CD4-positive, alpha-beta T cell treated with Interleukin-2 at 100 ng/mL for 4 hours (primary cell): ENCODE measurements around the gene NMRAL1.

Experiments used
- DNase-seq: peaks from one replicate; pipeline ENCODE4 v3.0.0-alpha.2; 2020; ENCODE audit warnings: low spot score

Gene NMRAL1

GRCh38 chr16:4474192-4474961 lies at the start of gene NMRAL1:
TSS of gene NMRAL1 (minus strand) at chr16:4474625. CDS start at chr16:4474132, 493 bp downstream.
- DNase-seq: peak; percentile 86

- no peak for DNase-seq
These were observed 49.3 kb upstream of the NMRAL1 start for GRCh38 chr16:4523686-4524085.

- no peak for DNase-seq
These were observed 47.7 kb upstream of the NMRAL1 start for GRCh38 chr16:4522051-4522581.

GRCh38 chr16:4520913-4521312 lies 46.5 kb upstream of the NMRAL1 start:
- no peak for DNase-seq

- no peak for DNase-seq
These were observed 45.0 kb upstream of the NMRAL1 start for GRCh38 chr16:4519274-4520058.

GRCh38 chr16:4517812-4518680 lies 43.6 kb upstream of the NMRAL1 start:
- no peak for DNase-seq

GRCh38 chr16:4515611-4516233 lies 41.3 kb upstream of the NMRAL1 start:
- DNase-seq: peak; percentile 28

- no peak for DNase-seq
These were observed 40.2 kb upstream of the NMRAL1 start for GRCh38 chr16:4514606-4515005.

- no peak for DNase-seq
These were observed 39.5 kb upstream of the NMRAL1 start for GRCh38 chr16:4513881-4514280.

- DNase-seq: no peak
These were observed 38.8 kb upstream of the NMRAL1 start for GRCh38 chr16:4513086-4513860.

- DNase-seq: no peak
These were observed 38.0 kb upstream of the NMRAL1 start for GRCh38 chr16:4512473-4512872.

GRCh38 chr16:4511441-4512082 lies 37.1 kb upstream of the NMRAL1 start:
- no peak for DNase-seq

GRCh38 chr16:4510747-4511426 lies 36.5 kb upstream of the NMRAL1 start:
- DNase-seq: no peak

GRCh38 chr16:4510131-4510530 lies 35.7 kb upstream of the NMRAL1 start:
- DNase-seq: no peak

GRCh38 chr16:4509420-4509819 lies 35.0 kb upstream of the NMRAL1 start:
- no peak for DNase-seq

- DNase-seq: no peak
These were observed 34.4 kb upstream of the NMRAL1 start for GRCh38 chr16:4508806-4509205.

- DNase-seq: no peak
These were observed 33.3 kb upstream of the NMRAL1 start for GRCh38 chr16:4507588-4508345.

GRCh38 chr16:4506450-4506849 lies 32.0 kb upstream of the NMRAL1 start:
- DNase-seq: peak; percentile 77
